AG04449 (cell line): ENCODE data around the gene KCNA10.

Experiments used
- CTCF ChIA-PET: fragments of 350-600 bp; formaldehyde crosslinking; extraction: SDS; loops from one replicate; lab custom pipeline; 2021; ENCODE audit warnings: antibody characterized with exemption; lab: Yijun Ruan, JAX
- POLR2A ChIA-PET: fragments of 400-600, 350-600 bp; formaldehyde crosslinking; extraction: SDS; loops from one replicate; lab custom pipeline; 2020; ENCODE audit warnings: antibody characterized with exemption, inconsistent platforms; lab: Yijun Ruan, JAX
- DNase-seq: peaks from one replicate; pipeline ENCODE4 v3.0.0-alpha.2; 2010; ENCODE audit warnings: low read depth, low spot score
- H3K4me3 ChIP-seq: 2 replicates; pipeline ENCODE4 v1.5.1; 2011; ENCODE audit warnings: low read depth, mild to moderate bottlenecking, control low read depth, low read length
- TF ChIP-seq, protein P1 (sequence below): IDR thresholded peaks from one replicate; pipeline ENCODE4 v1.5.1; 2011; ENCODE audit warnings: mild to moderate bottlenecking, moderate library complexity, low read length, control low read depth, inconsistent platforms; ENCODE audit not compliant: insufficient read depth; ENCODE audit errors: missing control alignments

The KCNA10 gene

DNA sequence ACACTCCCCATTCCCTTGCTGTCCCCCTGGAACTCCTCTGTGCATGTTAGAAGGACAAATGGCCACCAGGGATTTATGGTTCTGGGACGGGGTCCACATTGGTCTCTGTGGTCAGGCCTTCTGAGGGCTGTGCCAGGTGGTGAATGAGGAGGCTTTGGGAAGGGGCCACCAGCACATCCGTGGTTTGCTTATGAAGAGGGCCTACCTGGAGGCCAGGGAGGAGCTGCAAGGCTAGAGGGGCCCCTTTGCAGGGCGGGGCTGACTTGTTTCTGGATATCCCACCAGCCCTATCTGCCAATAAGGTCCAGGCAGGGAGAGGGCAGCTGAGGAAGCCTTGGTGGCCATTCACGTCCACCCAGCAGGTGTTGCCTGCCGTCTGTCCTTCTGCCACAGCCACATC, 24.9 kb downstream of the KCNA10 start:
- CTCF ChIA-PET, result interaction anchor here (1.3 to 11.7 kb wide), 10 partner anchors 10 to 463 kb away, joined by 5 to 281 read pairs (median 47); partner anchors contain the start of gene KCNC4
- TF ChIP-seq, protein P1, sequence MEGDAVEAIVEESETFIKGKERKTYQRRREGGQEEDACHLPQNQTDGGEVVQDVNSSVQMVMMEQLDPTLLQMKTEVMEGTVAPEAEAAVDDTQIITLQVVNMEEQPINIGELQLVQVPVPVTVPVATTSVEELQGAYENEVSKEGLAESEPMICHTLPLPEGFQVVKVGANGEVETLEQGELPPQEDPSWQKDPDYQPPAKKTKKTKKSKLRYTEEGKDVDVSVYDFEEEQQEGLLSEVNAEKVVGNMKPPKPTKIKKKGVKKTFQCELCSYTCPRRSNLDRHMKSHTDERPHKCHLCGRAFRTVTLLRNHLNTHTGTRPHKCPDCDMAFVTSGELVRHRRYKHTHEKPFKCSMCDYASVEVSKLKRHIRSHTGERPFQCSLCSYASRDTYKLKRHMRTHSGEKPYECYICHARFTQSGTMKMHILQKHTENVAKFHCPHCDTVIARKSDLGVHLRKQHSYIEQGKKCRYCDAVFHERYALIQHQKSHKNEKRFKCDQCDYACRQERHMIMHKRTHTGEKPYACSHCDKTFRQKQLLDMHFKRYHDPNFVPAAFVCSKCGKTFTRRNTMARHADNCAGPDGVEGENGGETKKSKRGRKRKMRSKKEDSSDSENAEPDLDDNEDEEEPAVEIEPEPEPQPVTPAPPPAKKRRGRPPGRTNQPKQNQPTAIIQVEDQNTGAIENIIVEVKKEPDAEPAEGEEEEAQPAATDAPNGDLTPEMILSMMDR, result no peak

DNA sequence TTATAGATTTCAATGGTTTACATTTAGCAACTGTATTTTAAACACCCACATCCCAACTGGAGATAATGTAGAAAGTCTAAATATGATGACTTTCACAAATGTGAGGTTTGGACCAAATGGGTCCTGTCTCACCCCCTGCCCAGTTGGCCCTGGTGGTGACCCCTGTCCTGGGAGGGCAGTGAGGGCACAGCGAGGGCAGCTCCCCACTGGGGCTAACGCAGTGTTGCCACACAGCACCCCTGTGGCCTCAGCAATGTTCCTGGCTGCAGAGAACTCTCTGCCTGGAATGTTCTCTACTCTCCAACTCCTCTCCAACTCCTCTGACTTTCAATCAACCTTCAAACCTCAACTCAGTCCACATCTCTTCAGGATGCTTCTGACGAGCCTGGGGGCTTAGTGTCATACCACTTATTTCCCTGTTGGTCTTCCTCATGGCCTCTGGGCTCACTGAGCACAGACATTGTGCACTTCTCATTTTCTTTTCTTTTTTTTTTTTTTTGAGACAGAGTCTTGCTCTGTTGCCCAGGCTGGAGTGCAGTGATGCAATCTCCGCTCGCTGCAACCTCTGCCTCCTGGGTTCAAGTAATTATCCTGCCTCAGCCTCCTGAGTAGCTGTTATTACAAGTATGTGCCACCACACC, 25.8 kb downstream of the KCNA10 start:
- DNase-seq, result no peak
- TF ChIP-seq, protein P1, result no peak
- POLR2A ChIA-PET, result no interaction called here
- CTCF ChIA-PET, result interaction anchor here (0.7 to 11.7 kb wide), 6 partner anchors 30 to 297 kb away, joined by 4 to 281 read pairs (median 81); partner anchors contain the start of gene KCNC4
- no peak overlapping the region for H3K4me3 ChIP-seq

More for the DNA sequence above, 24.9 kb downstream of the KCNA10 start:
- DNase-seq, result no peak
- POLR2A ChIA-PET, result no interaction called here
- H3K4me3 ChIP-seq, result no peak overlapping the region

DNA sequence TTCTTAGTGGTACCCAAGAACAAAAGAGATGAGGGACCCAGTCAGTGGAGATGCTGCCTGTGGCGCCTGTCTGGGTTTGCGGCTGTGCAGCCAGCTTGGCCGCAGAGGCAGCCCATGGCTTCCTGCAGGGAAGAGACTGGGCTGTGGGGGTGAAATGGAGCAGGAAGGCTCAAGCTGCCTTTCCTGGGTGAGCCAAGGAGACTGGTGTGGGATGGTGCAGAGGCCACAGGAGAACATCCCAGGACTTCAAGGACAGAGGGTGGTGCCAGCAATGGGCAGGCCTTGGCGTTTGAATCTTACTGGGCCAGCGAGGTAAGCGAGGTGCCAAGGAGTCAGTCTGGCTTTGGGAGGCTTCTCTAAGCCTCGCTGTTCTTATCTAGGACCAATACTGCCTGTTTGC, 26.4 kb downstream of the KCNA10 start:
- CTCF ChIA-PET, result interaction anchor here (0.7 to 11.7 kb wide), 4 partner anchors 32 to 286 kb away, joined by 4 to 281 read pairs (median 124); partner anchors contain the start of gene KCNC4
- POLR2A ChIA-PET, result no interaction called here
- no peak for DNase-seq
- TF ChIP-seq, protein P1, result no peak
- H3K4me3 ChIP-seq, result no peak overlapping the region

DNA sequence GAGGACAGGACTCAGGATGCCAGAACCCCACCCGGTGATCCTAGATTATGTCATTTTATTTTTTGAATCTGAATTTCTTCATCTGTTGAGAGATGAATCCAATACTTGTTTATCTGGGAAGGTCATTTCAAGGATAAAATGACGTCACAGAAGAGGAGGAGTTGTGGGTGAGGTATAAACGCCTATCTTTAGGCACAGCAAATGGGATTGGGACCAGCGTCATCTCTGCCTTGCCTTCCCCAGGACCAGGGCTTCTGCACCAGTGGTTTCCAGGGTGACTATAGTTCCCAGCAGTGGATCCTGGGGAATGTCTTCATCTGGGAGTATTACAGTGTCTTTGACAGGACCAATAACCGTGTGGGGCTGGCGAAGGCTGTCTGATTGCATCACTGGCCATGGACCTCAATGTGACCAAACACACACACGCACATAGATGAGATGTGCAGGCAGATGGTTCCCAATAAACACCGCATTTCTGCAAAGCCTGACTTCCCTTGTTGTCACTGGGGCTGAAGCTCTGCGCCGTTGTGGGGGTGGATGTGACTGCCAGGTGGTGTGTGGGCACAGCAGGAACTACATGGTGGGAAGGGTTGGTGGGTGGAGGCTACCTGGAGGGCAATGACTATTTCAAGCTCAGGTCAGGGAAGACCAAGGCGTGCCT, 28.1 kb downstream of the KCNA10 start:
- ChIA-PET POLR2A (no interaction called here), CTCF (interaction anchor here (0.9 to 11.7 kb wide), 4 partner anchors 11 to 78 kb away, joined by 3 to 238 read pairs (median 7); no protein-coding TSS in a partner anchor)
- H3K4me3 ChIP-seq, result no peak overlapping the region
- TF ChIP-seq, protein P1, result no peak
- no peak for DNase-seq

DNA sequence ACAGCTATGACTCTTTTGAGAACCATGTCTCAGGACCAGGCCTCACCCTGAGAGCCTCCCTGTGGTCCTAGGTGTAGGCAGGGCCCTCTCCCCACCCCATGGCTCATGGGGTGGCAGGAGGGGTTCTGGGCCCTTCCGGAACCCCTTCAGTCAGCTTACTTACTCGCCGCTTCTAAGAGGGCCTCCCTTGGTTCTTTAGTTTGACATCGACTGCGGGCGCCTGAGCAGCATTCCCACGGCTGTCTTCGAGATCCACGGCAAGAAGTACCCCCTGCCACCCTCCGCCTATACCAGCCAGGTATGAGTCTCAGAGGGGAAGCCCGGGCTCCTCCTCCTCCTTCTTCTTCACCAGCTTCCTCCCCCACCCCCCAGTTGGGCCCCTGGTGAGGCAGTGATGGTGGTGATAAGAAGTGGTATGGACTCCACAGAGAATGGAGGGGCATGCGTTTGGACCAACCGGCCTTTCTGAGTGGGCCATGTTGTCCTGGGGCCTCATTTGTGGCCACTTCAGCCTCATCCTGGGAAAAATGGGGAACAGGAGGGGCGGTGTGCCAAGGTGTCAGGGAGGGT, 28.9 kb downstream of the KCNA10 start:
- ChIA-PET POLR2A (no interaction called here), CTCF (interaction anchor here (1.1 to 3.1 kb wide), 2 partner anchors 30 to 287 kb away, joined by 3 to 11 read pairs; no protein-coding TSS in a partner anchor)
- no peak overlapping the region for H3K4me3 ChIP-seq
- TF ChIP-seq, protein P1, result no peak
- DNase-seq, result no peak

DNA sequence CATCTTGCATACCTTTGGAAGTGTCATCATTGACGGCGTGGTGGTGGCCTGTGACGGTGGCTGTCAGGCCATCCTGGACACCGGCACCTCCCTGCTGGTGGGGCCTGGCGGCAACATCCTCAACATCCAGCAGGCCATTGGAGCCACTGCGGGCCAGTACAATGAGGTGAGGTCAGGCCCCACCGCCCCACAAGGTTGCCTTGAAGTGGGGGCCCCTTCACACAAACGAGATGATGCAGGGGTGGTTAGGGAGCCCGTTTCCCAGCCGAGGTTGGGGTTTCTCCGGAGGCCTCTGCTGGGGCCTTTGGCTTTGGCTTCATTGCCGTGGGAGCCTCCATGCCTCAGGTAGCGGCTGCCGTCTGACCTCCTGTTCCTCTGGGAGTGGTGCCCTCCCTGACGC, 29.6 kb downstream of the KCNA10 start:
- no peak for DNase-seq
- no peak overlapping the region for H3K4me3 ChIP-seq
- TF ChIP-seq, protein P1, result no peak
- ChIA-PET CTCF (interaction anchor here (1.1 to 3.1 kb wide), 2 partner anchors 29 to 286 kb away, joined by 3 to 11 read pairs; no protein-coding TSS in a partner anchor), POLR2A (no interaction called here)
